ENCODE data around the gene TMEM164.

GRCh38 chrX:110208092-110208491 is 205.2 kb downstream of the TMEM164 start:
- TF ChIP-seq EZH2 (IDR thresholded peaks at IDR 0.05; ENCODE audit: insufficient read depth, low read length) (no peak), CTCF (IDR thresholded peaks at IDR 0.05; ENCODE audit: insufficient read depth, low read depth, low read length) (no peak)
